ENCODE measurements around the gene XRCC5. TPM values are rescaled to one million over a fixed set of nuclear protein-coding genes. Genes with fewer than 3 reads are reported as not detected.

The XRCC5 gene
- total RNA-seq, 2 donors from 2014 or later, result 300 to 324 TPM

GRCh38 chr2:216114714-216115531, 5.8 kb downstream of the XRCC5 start:
- peak overlapping the region; percentile 99 for H3K27ac Mint-ChIP-seq
- H3K4me3 Mint-ChIP-seq, result peak overlapping the region; percentile 81 to 99
- DNase-seq (peak; percentile 96), ATAC-seq (replicated peaks in 1 of 2) (peak; percentile 74 to 81)
- peaks cover 98% of the 10 kb centered on the region for H3K4me1 Mint-ChIP-seq (ENCODE audit: low read depth)
- H3K36me3 Mint-ChIP-seq (ENCODE audit: insufficient read depth in 2 of 2), result peaks cover 29 to 61% of the 10 kb centered on the region in 2 donors
- H3K9me3 Mint-ChIP-seq, result no peaks in the 10 kb centered on the region
- H3K27me3 Mint-ChIP-seq (ENCODE audit: low read depth), result no peaks in the 10 kb centered on the region

- Mint-ChIP-seq H3K36me3 (ENCODE audit: insufficient read depth in 2 of 2) (peaks cover 33 to 71% of the 10 kb centered on the region in 2 donors), H3K4me1 (ENCODE audit: low read depth) (peaks cover 99% of the 10 kb centered on the region), H3K27me3 (ENCODE audit: low read depth) (no peaks in the 10 kb centered on the region), H3K4me3 (peak overlapping the region; percentile 48 to 88), H3K27ac (peak overlapping the region; percentile 99), H3K9me3 (no peaks in the 10 kb centered on the region)
- DNase-seq (no peak), ATAC-seq (replicated peaks in 1 of 2) (no peak)
These were observed 7.3 kb downstream of the XRCC5 start for GRCh38 chr2:216116418-216116817.

- Mint-ChIP-seq H3K27me3 (ENCODE audit: low read depth) (no peaks in the 10 kb centered on the region), H3K4me1 (ENCODE audit: low read depth) (peaks cover 99% of the 10 kb centered on the region), H3K4me3 (peak overlapping the region; percentile 27 to 88), H3K9me3 (no peaks in the 10 kb centered on the region), H3K36me3 (ENCODE audit: insufficient read depth in 2 of 2) (peaks cover 37 to 73% of the 10 kb centered on the region in 2 donors), H3K27ac (peak overlapping the region; percentile 99)
- DNase-seq (no peak), ATAC-seq (replicated peaks in 1 of 2) (no peak)
These were observed 8.6 kb downstream of the XRCC5 start for GRCh38 chr2:216117561-216118340.

GRCh38 chr2:216118474-216118873, 9.3 kb downstream of the XRCC5 start:
- peak overlapping the region; percentile 99 for H3K27ac Mint-ChIP-seq
- peaks cover 94% of the 10 kb centered on the region for H3K4me1 Mint-ChIP-seq (ENCODE audit: low read depth)
- no peaks in the 10 kb centered on the region for H3K27me3 Mint-ChIP-seq (ENCODE audit: low read depth)
- DNase-seq (no peak), ATAC-seq (replicated peaks in 1 of 2) (no peak)
- H3K4me3 Mint-ChIP-seq, result peak overlapping the region; percentile 13 to 88
- peaks cover 35 to 73% of the 10 kb centered on the region in 2 donors for H3K36me3 Mint-ChIP-seq (ENCODE audit: insufficient read depth in 2 of 2)
- H3K9me3 Mint-ChIP-seq, result no peaks in the 10 kb centered on the region

GRCh38 chr2:216119146-216119545, 10.0 kb downstream of the XRCC5 start:
- ATAC-seq (replicated peaks in 1 of 2) (no peak), DNase-seq (no peak)
- Mint-ChIP-seq H3K9me3 (no peaks in the 10 kb centered on the region), H3K4me1 (ENCODE audit: low read depth) (peaks cover 93% of the 10 kb centered on the region), H3K27me3 (ENCODE audit: low read depth) (no peaks in the 10 kb centered on the region), H3K36me3 (ENCODE audit: insufficient read depth in 2 of 2) (peaks cover 32 to 74% of the 10 kb centered on the region in 2 donors), H3K4me3 (peak overlapping the region; percentile 80 to 88), H3K27ac (peak overlapping the region; percentile 99)

- peaks cover 33 to 76% of the 10 kb centered on the region in 2 donors for H3K36me3 Mint-ChIP-seq (ENCODE audit: insufficient read depth in 2 of 2)
- DNase-seq (no peak), ATAC-seq (replicated peaks in 1 of 2) (peak; percentile 90 to 94)
- H3K4me3 Mint-ChIP-seq, result peak overlapping the region; percentile 80 to 88
- H3K9me3 Mint-ChIP-seq, result no peaks in the 10 kb centered on the region
- no peaks in the 10 kb centered on the region for H3K27me3 Mint-ChIP-seq (ENCODE audit: low read depth)
- H3K4me1 Mint-ChIP-seq (ENCODE audit: low read depth), result peaks cover 93% of the 10 kb centered on the region
- H3K27ac Mint-ChIP-seq, result peak overlapping the region; percentile 99
These were observed 10.8 kb downstream of the XRCC5 start for GRCh38 chr2:216119986-216120385.

- H3K4me3 Mint-ChIP-seq, result peak overlapping the region; percentile 71 to 80
- H3K27me3 Mint-ChIP-seq (ENCODE audit: low read depth), result no peaks in the 10 kb centered on the region
- H3K4me1 Mint-ChIP-seq (ENCODE audit: low read depth), result peaks cover 93% of the 10 kb centered on the region
- peak overlapping the region; percentile 90 for H3K27ac Mint-ChIP-seq
- ATAC-seq (replicated peaks in 1 of 2) (no peak), DNase-seq (no peak)
- no peaks in the 10 kb centered on the region for H3K9me3 Mint-ChIP-seq
- peaks cover 27 to 70% of the 10 kb centered on the region in 2 donors for H3K36me3 Mint-ChIP-seq (ENCODE audit: insufficient read depth in 2 of 2)
These were observed 12.1 kb downstream of the XRCC5 start for GRCh38 chr2:216121255-216121654.

- Mint-ChIP-seq H3K4me3 (peak overlapping the region in 1 of 2 donors; percentile 40), H3K4me1 (ENCODE audit: low read depth) (peaks cover 80% of the 10 kb centered on the region), H3K36me3 (ENCODE audit: insufficient read depth in 2 of 2) (peaks cover 25 to 57% of the 10 kb centered on the region in 2 donors), H3K27ac (peak overlapping the region; percentile 85), H3K27me3 (ENCODE audit: low read depth) (no peaks in the 10 kb centered on the region), H3K9me3 (no peaks in the 10 kb centered on the region)
- ATAC-seq (replicated peaks in 1 of 2), result no peak
- DNase-seq, result no peak
These were observed 17.8 kb downstream of the XRCC5 start for GRCh38 chr2:216126943-216127342.

GRCh38 chr2:216130346-216130971, 21.3 kb downstream of the XRCC5 start:
- Mint-ChIP-seq H3K4me3 (peak overlapping the region in 1 of 2 donors; percentile 32), H3K36me3 (ENCODE audit: insufficient read depth in 2 of 2) (peaks cover 27 to 50% of the 10 kb centered on the region in 2 donors), H3K27me3 (ENCODE audit: low read depth) (no peaks in the 10 kb centered on the region), H3K4me1 (ENCODE audit: low read depth) (peaks cover 78% of the 10 kb centered on the region), H3K9me3 (no peaks in the 10 kb centered on the region), H3K27ac (peak overlapping the region; percentile 41)
- ATAC-seq (replicated peaks in 1 of 2), result no peak
- no peak for DNase-seq

- Mint-ChIP-seq H3K9me3 (no peaks in the 10 kb centered on the region), H3K27ac (peak overlapping the region; percentile 92), H3K4me1 (ENCODE audit: low read depth) (peaks cover 78% of the 10 kb centered on the region), H3K27me3 (ENCODE audit: low read depth) (no peaks in the 10 kb centered on the region), H3K36me3 (ENCODE audit: insufficient read depth in 2 of 2) (peaks cover 33 to 59% of the 10 kb centered on the region in 2 donors), H3K4me3 (peak overlapping the region in 1 of 2 donors; percentile 51)
- DNase-seq, result no peak
- ATAC-seq (replicated peaks in 1 of 2), result peak; percentile 56 to 65
These were observed 22.2 kb downstream of the XRCC5 start for GRCh38 chr2:216131175-216131926.

GRCh38 chr2:216132585-216132984, 23.4 kb downstream of the XRCC5 start:
- peaks cover 72% of the 10 kb centered on the region for H3K4me1 Mint-ChIP-seq (ENCODE audit: low read depth)
- DNase-seq (no peak), ATAC-seq (replicated peaks in 1 of 2) (peak; percentile 18 to 50)
- peaks cover 30 to 58% of the 10 kb centered on the region in 2 donors for H3K36me3 Mint-ChIP-seq (ENCODE audit: insufficient read depth in 2 of 2)
- no peaks in the 10 kb centered on the region for H3K27me3 Mint-ChIP-seq (ENCODE audit: low read depth)
- H3K27ac Mint-ChIP-seq, result peak overlapping the region; percentile 92
- peak overlapping the region in 1 of 2 donors; percentile 51 for H3K4me3 Mint-ChIP-seq
- no peaks in the 10 kb centered on the region for H3K9me3 Mint-ChIP-seq

GRCh38 chr2:216133397-216133796, 24.2 kb downstream of the XRCC5 start:
- Mint-ChIP-seq H3K27ac (peak overlapping the region; percentile 92), H3K4me3 (peak overlapping the region in 1 of 2 donors; percentile 14), H3K36me3 (ENCODE audit: insufficient read depth in 2 of 2) (peaks cover 33 to 63% of the 10 kb centered on the region in 2 donors), H3K27me3 (ENCODE audit: low read depth) (no peaks in the 10 kb centered on the region), H3K9me3 (no peaks in the 10 kb centered on the region), H3K4me1 (ENCODE audit: low read depth) (peaks cover 64% of the 10 kb centered on the region)
- ATAC-seq (replicated peaks in 1 of 2) (no peak), DNase-seq (no peak)
